Liver (tissue), 9 donors: ENCODE results near the gene ST6GALNAC5. TPM values are rescaled to one million over a fixed set of nuclear protein-coding genes. Genes with fewer than 3 reads are reported as not detected.
"Not testable (repeated sequence)": the region's sequence is repeated elsewhere in the genome, so short reads cannot be mapped to it uniquely, and the experiment has no call there.

Experiments used
- DNase-seq: peaks from one replicate; pipeline ENCODE4 v3.0.0-alpha.2; 2017; ENCODE audit warnings: low spot score
- H3K27ac ChIP-seq, 2 donors: one replicate each; pipeline ENCODE4 v1.7.0; 2013; ENCODE audit warnings: inconsistent platforms in 2 of 2, low read length in 2 of 2, control low read depth in 1 of 2, low read depth in 1 of 2, mild to moderate bottlenecking in 1 of 2
- H3K27me3 ChIP-seq, 4 donors: one replicate each; pipeline versions ENCODE4 v1.6.1 to v1.7.0; 2013; ENCODE audit warnings: low read length in 3 of 4, inconsistent platforms in 1 of 4, mild to moderate bottlenecking in 1 of 4, moderate library complexity in 1 of 4; ENCODE audit not compliant: control insufficient read depth in 4 of 4, insufficient read depth in 4 of 4
- H3K36me3 ChIP-seq, 4 donors: one replicate each; pipeline versions ENCODE4 v1.6.1 to v1.7.0; 2013; ENCODE audit warnings: low read length in 3 of 4, mild to moderate bottlenecking in 3 of 4, low read depth in 1 of 4, moderate library complexity in 1 of 4; ENCODE audit not compliant: control insufficient read depth in 4 of 4, insufficient read depth in 3 of 4
- H3K4me1 ChIP-seq, 4 donors: one replicate each; pipeline versions ENCODE4 v1.6.1 to v1.7.0; 2013; ENCODE audit warnings: low read length in 3 of 4, mild to moderate bottlenecking in 3 of 4, moderate library complexity in 1 of 4; ENCODE audit not compliant: control insufficient read depth in 4 of 4, insufficient read depth in 4 of 4
- H3K4me3 ChIP-seq, 3 donors: one replicate each; pipeline versions ENCODE4 v1.6.1 to v1.7.0; 2013; ENCODE audit warnings: low read length in 3 of 3, control low read depth in 1 of 3, low read depth in 1 of 3, mild to moderate bottlenecking in 1 of 3
- H3K9ac ChIP-seq, 2 donors: one replicate each; pipeline ENCODE4 v1.7.0; 2013; ENCODE audit warnings: low read length in 2 of 2, mild to moderate bottlenecking in 2 of 2, moderate library complexity in 2 of 2, control low read depth in 1 of 2, low read depth in 1 of 2
- H3K9me3 ChIP-seq, 4 donors: one replicate each; pipeline versions ENCODE4 v1.6.1 to v1.7.0; 2013; ENCODE audit warnings: low read length in 3 of 4; ENCODE audit not compliant: control insufficient read depth in 4 of 4
- EGR1 ChIP-seq, 2 donors: IDR thresholded peaks; 2 replicates each; pipeline ENCODE4 v1.6.1; 2016 to 2018; ENCODE audit warnings: antibody characterized with exemption in 2 of 2, low read depth in 2 of 2
- FOXA1 ChIP-seq: IDR thresholded peaks from 2 replicates; pipeline ENCODE4 v1.6.1; 2016; ENCODE audit warnings: antibody characterized with exemption
- FOXA2 ChIP-seq: IDR thresholded peaks from 2 replicates; pipeline ENCODE4 v1.6.1; 2016; ENCODE audit warnings: antibody characterized with exemption
- HNF4A ChIP-seq, 2 donors: conservative IDR thresholded peaks; 2 replicates each; pipeline ENCODE4 v1.6.1; 2016; ENCODE audit warnings: antibody characterized with exemption in 2 of 2, mild to moderate bottlenecking in 2 of 2
- HNF4G ChIP-seq: IDR thresholded peaks from 2 replicates; pipeline ENCODE4 v1.6.1; 2016; ENCODE audit warnings: antibody characterized with exemption
- JUND ChIP-seq, 2 donors: IDR thresholded peaks; 2 replicates each; pipeline ENCODE4 v1.6.1; 2016; ENCODE audit warnings: antibody characterized with exemption in 2 of 2
- NR2F2 ChIP-seq: IDR thresholded peaks from 2 replicates; pipeline ENCODE4 v1.6.1; 2016; ENCODE audit warnings: antibody characterized with exemption
- RAD21 ChIP-seq, 2 donors: IDR thresholded peaks; 2 replicates each; pipeline ENCODE4 v1.6.1; 2016; ENCODE audit warnings: antibody characterized with exemption in 2 of 2, mild to moderate bottlenecking in 2 of 2
- RXRA ChIP-seq, 2 donors: IDR thresholded peaks; 2 replicates each; pipeline ENCODE4 v1.6.1; 2017 to 2018; ENCODE audit warnings: antibody characterized with exemption in 2 of 2, mild to moderate bottlenecking in 1 of 2
- SP1 ChIP-seq: IDR thresholded peaks from 2 replicates; pipeline ENCODE4 v1.6.1; 2018; ENCODE audit warnings: antibody characterized with exemption, mild to moderate bottlenecking
- WGBS: extraction: QIAGEN DNeasy Blood & Tissue Kit; methylation state at CpG from one replicate; pipeline ENCODE4 v1.1.7; 2013; 5-methylcytosine and 5-hydroxymethylcytosine counted together
- polyA plus RNA-seq, 2 donors: library from polyadenylated mRNA; stranded (reverse) in 1 of 2; unstranded in 1 of 2; fragments of 200-250 nt in 1 of 2; fragments of >200 nt in 1 of 2; fragmentation: Nextera tagmentation in 1 of 2; extraction: Ambion mirVana in 1 of 2; gene quantifications; one replicate each; pipeline versions ENCODE4 v1.2.1 to v1.2.3, GENCODE V29; 2013 to 2015
- total RNA-seq, 2 donors: library from RNA; depleted of rRNA; stranded (reverse); fragments of >200 nt; gene quantifications; one replicate each; pipeline ENCODE4 v1.2.3, GENCODE V29; 2014
- TF ChIP-seq, protein P1 (sequence below): fragments of 150-350 bp; IDR thresholded peaks from 2 replicates; pipeline ENCODE4 v1.5.1; 2017; ENCODE audit warnings: improper control_type of control experiment, low read depth, low read length; ENCODE audit not compliant: missing input control
- TF ChIP-seq, protein P2 (sequence below): IDR thresholded peaks from 2 replicates; pipeline ENCODE4 v1.6.1; 2016; ENCODE audit warnings: antibody characterized with exemption
- TF ChIP-seq, protein P3 (sequence below): IDR thresholded peaks from 2 replicates; pipeline ENCODE4 v1.6.1; 2016; ENCODE audit warnings: antibody characterized with exemption
- TF ChIP-seq, protein P4 (sequence below): IDR thresholded peaks from 2 replicates; pipeline ENCODE4 v1.6.1; 2016; ENCODE audit warnings: antibody characterized with exemption
- TF ChIP-seq, protein P5 (sequence below): IDR thresholded peaks from 2 replicates; pipeline ENCODE4 v1.6.1; 2016; ENCODE audit warnings: antibody characterized with exemption, mild to moderate bottlenecking
- donor health status: healthy.
- donor health status: healthy.
- donor health status: healthy.
- donor health status: healthy.
- donor health status: healthy.

The ST6GALNAC5 gene
- total and polyA plus RNA-seq, 4 donors = 0.09 to 0.17 TPM; not detected in 2

DNA sequence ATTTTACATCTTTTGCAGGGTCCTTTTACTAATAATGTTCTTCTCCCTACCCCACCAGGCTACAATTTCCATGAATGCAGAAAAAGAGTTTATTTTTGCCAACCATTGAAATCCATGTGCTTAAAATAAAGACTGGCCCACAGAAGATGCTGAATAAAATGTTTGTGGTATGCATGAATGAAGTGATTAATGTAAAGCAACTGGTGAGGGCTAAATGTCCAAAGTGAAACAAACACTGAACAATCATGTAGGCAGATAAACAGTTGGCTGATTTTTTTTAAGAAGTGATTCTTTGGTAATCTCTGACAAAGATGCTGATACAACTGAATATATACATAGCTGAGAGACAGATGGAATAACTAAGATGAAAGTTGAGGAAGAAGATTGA is 94.5 kb downstream of the ST6GALNAC5 start:
- no peaks in the 10 kb centered on the region for H3K36me3 ChIP-seq
- no peak overlapping the region for H3K4me3 ChIP-seq
- TF ChIP-seq HNF4G = no peak

DNA sequence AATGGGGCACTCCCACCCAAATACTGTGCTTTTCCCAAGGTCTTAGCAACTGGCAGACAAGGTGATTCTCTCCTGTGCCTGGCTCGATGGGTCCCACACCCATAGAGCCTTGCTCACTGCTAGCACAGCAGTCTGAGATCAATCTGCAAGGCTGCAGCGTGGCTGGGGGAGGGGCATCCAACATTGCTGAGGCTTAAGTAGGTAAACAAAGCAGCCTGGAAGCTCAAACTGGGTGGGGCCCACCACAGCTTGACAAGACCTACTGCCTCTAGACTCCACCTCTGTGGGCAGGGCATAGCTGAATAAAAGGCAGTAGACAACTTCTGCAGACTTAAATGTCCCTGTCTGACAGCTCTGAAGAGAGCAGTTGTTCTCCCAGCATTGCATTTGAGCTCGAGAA is 114.0 kb downstream of the ST6GALNAC5 start:
- not testable (repeated sequence) for H3K4me1 ChIP-seq, H3K36me3 ChIP-seq, DNase-seq, H3K27ac ChIP-seq, H3K9ac ChIP-seq, H3K4me3 ChIP-seq, H3K9me3 ChIP-seq, H3K27me3 ChIP-seq
- WGBS = 50% methylated on average over 3 of the region's 3 CpGs

More for the DNA sequence above, 94.5 kb downstream of the ST6GALNAC5 start:
- no peaks in the 10 kb centered on the region for H3K4me1 ChIP-seq
- no peaks in the 10 kb centered on the region for H3K27me3 ChIP-seq
- DNase-seq = no peak
- H3K27ac ChIP-seq = no peak overlapping the region
- H3K9me3 ChIP-seq = no peaks in the 10 kb centered on the region
- no peak overlapping the region for H3K9ac ChIP-seq

DNA sequence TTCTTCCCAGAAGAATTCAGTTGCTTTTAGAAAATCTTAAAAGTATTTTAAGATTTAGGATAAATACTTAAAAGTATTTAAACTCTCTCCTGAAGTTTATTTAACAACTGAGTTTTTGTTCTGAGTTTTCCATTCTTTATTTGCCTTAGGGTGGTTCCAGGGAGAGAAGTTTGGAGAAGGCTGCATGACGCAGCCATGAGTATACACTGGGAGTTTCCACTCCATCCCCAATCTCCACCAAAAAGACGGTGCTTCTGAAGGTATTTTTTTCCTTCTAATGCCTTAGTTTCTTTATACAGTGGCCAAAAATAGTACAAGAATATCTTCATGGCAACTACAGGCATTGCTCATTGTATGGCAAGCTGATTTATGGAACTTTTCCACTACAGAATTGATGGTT is 122.7 kb downstream of the ST6GALNAC5 start:
- TF ChIP-seq SP1 = no peak
- no peak for TF ChIP-seq FOXA2
- TF ChIP-seq, protein P1, sequence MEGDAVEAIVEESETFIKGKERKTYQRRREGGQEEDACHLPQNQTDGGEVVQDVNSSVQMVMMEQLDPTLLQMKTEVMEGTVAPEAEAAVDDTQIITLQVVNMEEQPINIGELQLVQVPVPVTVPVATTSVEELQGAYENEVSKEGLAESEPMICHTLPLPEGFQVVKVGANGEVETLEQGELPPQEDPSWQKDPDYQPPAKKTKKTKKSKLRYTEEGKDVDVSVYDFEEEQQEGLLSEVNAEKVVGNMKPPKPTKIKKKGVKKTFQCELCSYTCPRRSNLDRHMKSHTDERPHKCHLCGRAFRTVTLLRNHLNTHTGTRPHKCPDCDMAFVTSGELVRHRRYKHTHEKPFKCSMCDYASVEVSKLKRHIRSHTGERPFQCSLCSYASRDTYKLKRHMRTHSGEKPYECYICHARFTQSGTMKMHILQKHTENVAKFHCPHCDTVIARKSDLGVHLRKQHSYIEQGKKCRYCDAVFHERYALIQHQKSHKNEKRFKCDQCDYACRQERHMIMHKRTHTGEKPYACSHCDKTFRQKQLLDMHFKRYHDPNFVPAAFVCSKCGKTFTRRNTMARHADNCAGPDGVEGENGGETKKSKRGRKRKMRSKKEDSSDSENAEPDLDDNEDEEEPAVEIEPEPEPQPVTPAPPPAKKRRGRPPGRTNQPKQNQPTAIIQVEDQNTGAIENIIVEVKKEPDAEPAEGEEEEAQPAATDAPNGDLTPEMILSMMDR = no peak
- TF ChIP-seq HNF4A (conservative IDR thresholded peaks at IDR 0.05) = no peak
- TF ChIP-seq JUND (IDR thresholded peaks at IDR 0.05) = no peak
- TF ChIP-seq EGR1 (IDR thresholded peaks at IDR 0.05; ENCODE audit: low read depth in 2 of 2) = no peak
- no peak for TF ChIP-seq NR2F2
- no peak for TF ChIP-seq RAD21 (IDR thresholded peaks at IDR 0.05)
- TF ChIP-seq, protein P2, sequence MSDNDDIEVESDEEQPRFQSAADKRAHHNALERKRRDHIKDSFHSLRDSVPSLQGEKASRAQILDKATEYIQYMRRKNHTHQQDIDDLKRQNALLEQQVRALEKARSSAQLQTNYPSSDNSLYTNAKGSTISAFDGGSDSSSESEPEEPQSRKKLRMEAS = no peak
- TF ChIP-seq FOXA1 = no peak
- no peak for TF ChIP-seq HNF4G
- no peak for TF ChIP-seq RXRA (IDR thresholded peaks at IDR 0.05)
- WGBS = 75% methylated on average over 2 of the region's 2 CpGs
- DNase-seq = no peak

DNA sequence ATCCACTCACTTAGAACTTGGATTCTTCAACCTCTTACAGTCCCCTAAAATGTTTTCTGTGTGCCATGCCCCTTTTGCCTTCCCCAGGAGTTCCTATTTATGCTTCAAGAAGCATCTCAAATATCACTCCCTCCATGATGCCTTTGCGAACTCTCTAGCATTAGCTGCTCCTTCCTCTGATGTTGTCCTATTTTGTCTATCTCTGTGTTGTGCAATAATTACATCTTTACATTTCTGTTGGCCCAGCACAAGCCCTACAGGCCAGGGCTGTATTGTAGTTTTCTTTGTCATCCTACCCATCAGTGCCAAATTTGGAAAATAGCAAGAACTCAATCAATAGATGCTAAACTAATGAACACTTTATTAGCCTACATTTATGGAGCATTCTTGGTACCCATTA is 125.8 kb downstream of the ST6GALNAC5 start:
- no peak for DNase-seq
- WGBS = 95% methylated on average over 1 of the region's 1 CpG
- H3K9me3 ChIP-seq = no peaks in the 10 kb centered on the region
- TF ChIP-seq HNF4A (conservative IDR thresholded peaks at IDR 0.05) (no peak), SP1 (no peak), NR2F2 (no peak)
- TF ChIP-seq, protein P2 = no peak
- TF ChIP-seq, protein P3, sequence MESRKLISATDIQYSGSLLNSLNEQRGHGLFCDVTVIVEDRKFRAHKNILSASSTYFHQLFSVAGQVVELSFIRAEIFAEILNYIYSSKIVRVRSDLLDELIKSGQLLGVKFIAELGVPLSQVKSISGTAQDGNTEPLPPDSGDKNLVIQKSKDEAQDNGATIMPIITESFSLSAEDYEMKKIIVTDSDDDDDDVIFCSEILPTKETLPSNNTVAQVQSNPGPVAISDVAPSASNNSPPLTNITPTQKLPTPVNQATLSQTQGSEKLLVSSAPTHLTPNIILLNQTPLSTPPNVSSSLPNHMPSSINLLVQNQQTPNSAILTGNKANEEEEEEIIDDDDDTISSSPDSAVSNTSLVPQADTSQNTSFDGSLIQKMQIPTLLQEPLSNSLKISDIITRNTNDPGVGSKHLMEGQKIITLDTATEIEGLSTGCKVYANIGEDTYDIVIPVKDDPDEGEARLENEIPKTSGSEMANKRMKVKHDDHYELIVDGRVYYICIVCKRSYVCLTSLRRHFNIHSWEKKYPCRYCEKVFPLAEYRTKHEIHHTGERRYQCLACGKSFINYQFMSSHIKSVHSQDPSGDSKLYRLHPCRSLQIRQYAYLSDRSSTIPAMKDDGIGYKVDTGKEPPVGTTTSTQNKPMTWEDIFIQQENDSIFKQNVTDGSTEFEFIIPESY = no peak
- TF ChIP-seq, protein P4, sequence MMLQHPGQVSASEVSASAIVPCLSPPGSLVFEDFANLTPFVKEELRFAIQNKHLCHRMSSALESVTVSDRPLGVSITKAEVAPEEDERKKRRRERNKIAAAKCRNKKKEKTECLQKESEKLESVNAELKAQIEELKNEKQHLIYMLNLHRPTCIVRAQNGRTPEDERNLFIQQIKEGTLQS = no peak
- TF ChIP-seq, protein P5, sequence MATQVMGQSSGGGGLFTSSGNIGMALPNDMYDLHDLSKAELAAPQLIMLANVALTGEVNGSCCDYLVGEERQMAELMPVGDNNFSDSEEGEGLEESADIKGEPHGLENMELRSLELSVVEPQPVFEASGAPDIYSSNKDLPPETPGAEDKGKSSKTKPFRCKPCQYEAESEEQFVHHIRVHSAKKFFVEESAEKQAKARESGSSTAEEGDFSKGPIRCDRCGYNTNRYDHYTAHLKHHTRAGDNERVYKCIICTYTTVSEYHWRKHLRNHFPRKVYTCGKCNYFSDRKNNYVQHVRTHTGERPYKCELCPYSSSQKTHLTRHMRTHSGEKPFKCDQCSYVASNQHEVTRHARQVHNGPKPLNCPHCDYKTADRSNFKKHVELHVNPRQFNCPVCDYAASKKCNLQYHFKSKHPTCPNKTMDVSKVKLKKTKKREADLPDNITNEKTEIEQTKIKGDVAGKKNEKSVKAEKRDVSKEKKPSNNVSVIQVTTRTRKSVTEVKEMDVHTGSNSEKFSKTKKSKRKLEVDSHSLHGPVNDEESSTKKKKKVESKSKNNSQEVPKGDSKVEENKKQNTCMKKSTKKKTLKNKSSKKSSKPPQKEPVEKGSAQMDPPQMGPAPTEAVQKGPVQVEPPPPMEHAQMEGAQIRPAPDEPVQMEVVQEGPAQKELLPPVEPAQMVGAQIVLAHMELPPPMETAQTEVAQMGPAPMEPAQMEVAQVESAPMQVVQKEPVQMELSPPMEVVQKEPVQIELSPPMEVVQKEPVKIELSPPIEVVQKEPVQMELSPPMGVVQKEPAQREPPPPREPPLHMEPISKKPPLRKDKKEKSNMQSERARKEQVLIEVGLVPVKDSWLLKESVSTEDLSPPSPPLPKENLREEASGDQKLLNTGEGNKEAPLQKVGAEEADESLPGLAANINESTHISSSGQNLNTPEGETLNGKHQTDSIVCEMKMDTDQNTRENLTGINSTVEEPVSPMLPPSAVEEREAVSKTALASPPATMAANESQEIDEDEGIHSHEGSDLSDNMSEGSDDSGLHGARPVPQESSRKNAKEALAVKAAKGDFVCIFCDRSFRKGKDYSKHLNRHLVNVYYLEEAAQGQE = no peak

More for the DNA sequence above, 122.7 kb downstream of the ST6GALNAC5 start:
- Histone ChIP-seq H3K36me3 (no peaks in the 10 kb centered on the region), H3K4me3 (no peak overlapping the region), H3K27ac (no peak overlapping the region), H3K9me3 (no peaks in the 10 kb centered on the region), H3K4me1 (no peaks in the 10 kb centered on the region), H3K27me3 (no peaks in the 10 kb centered on the region), H3K9ac (no peak overlapping the region)

More for the DNA sequence above, 125.8 kb downstream of the ST6GALNAC5 start:
- no peak overlapping the region for H3K27ac ChIP-seq
- no peaks in the 10 kb centered on the region for H3K4me1 ChIP-seq
- H3K27me3 ChIP-seq = peaks cover 0 to 2% (median 0%) of the 10 kb centered on the region in 4 donors
- H3K36me3 ChIP-seq = no peaks in the 10 kb centered on the region
- no peak overlapping the region for H3K4me3 ChIP-seq
- no peak overlapping the region for H3K9ac ChIP-seq
